Glomerular visceral epithelial cell (primary cell): ENCODE results near the gene GATD1.

Experiments used
- DNase-seq: peaks from one replicate; pipeline ENCODE4 v3.0.0-alpha.2; 2016; ENCODE audit errors: extremely low spot score

Gene GATD1

DNA sequence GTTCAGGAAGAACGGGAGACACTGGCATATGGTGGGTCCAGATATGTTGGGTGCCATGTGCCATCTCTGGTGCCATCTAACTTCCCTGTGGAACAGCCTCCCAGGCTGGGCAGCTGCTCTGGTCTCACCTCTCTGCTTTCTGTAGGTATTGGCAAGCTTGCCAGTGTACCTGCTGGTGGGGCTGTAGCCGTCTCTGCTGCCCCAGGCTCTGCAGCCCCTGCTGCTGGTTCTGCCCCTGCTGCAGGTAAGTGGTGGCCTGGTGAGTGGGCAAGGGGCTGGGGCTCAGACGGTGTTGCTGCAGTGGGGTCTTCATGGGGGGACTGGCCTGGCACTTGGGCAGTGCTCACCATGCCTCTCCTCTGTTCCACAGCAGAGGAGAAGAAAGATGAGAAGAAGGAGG lies 35.1 kb upstream of the GATD1 start:
- no peak for DNase-seq

DNA sequence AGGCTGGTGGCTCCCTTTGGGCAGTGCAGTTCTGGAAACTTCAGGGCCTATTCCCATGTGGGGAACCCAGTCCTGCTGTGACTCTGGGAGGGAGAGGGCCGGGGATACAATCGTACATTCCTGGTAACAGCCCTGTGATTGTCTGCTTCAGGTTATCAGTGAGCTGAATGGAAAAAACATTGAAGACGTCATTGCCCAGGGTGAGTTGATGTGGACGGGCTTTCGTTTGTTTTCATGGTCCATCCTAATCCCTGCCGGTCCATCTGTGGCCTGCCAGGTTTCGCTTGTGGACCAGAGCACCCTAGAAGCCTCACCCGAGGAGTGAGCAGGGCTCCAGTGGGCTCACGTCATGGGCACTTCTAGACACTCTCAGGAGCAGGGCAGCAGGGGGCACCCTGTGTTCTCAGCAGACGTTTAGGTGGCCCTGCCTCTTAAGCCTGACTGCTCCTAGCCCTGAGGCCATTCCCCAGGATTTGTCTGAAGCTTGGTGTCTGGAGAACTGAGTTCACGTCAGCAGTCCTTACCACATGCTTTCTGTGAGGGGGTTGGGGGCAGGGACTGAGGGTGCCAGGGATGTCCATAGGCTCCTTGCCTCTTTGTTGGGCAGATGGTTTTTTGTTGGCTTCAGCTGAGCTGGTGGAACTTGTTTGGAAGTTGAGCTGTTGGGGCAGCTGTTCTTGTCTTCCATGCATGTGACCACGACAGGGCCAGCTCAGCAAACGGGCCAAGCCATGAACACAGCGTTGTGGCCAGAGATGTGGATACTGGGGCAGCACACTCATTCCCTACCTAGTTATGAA lies 34.4 kb upstream of the GATD1 start:
- DNase-seq: no peak

GRCh38 chr11:810040-810567 lies 32.8 kb upstream of the GATD1 start:
- DNase-seq: no peak

DNA sequence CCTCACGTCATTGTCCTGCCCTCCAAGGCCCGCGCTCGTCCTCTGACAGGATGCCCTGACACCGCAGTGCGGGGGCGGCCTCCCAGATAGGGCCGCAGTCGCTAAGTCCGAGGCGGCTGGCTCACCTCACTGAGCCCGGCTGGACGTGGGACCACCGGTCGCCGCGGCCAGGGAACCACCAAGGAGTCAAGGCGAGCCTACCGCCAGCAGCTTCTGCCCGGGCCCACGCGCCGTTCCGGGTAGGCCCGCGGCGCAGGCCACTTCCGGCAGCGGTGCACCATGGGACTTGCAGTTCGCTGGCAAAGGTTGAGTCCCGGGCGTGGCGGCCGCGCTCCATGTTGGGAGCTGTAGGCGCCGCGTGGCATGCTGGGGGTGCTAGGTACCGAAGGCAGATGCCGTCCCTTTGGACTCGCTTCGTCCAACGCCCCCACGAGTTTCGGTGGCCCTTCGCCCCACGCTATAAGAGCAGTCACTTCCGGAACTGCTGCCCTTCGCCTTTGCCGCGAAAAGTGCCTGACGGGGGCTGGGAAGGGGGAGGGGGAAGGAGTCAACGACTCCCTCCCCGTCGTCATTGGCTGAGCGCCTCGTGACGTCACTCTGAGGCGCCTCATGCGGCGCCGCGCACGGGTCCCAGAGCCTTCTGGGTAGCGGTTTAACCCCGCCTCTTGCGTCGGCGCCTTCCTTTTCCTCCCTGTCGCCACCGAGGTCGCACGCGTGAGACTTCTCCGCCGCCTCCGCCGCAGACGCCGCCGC lies 32.2 kb upstream of the GATD1 start, which contains the start of gene RPLP2:
Gene RPLP2, plus strand, starts transcription at position 681 of the 753 bp plus-strand sequence. CDS start 268 bp downstream, outside the sequence.
- peak; percentile 95 for DNase-seq

- DNase-seq: peak; percentile 70
Measured at GRCh38 chr11:808427-809286, 31.4 kb upstream of the GATD1 start.

GRCh38 chr11:804599-804964 lies 27.3 kb upstream of the GATD1 start:
- DNase-seq: no peak

GRCh38 chr11:803770-804598 lies 26.7 kb upstream of the GATD1 start:
- no peak for DNase-seq

DNA sequence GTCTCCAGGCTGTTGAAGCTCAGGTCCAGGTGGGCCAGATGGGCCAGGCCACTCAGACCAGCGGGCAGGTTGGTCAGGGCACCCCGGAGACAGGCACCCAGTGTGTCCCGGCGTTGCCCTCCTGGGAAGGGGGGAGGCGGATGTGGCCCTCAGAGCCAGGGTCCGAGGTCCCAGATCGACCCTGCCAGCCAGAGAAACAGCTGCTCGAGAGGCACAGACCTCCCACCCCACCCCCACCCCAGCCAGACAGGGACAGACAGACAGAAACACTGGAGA lies 26.1 kb upstream of the GATD1 start:
- DNase-seq: no peak

DNA sequence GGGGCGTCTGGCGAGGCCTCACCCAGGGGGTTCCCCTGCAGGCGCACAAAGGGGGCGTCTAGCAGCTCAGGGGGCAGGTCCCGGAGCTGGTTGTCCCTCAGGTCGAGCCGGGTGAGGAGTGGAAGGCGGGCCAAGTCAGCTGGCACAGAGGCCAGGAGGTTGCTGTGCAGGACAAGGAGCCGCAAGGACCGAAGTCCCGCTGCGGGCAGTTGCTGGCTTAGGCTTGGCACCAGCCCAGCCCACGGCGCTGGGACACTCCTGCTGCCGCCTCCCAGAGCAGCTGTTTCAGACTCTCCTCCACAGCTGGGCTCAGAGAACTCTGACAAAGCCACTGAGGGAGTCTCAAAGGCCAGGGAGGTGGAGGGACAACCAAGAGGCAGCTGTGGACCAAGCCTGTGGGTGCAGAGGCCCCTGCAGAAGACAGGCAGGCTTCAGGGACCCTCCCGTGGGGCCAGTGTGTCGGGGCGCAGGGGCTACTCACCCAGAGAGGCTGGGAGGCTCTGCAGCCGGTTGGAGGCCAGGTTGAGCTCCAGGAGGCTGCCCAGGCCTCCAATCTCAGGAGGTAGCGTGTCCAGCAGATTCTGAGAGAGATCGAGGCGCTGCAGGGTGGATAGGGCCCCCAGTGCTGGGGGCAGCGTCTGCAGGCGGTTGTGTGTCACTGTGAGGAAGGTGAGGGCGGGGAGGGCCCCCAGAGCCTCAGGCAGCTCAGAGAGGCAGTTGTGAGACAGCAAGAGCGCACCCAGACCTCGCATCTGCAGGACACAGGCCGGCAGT lies 25.6 kb upstream of the GATD1 start:
- DNase-seq: no peak

GRCh38 chr11:802018-802617 lies 24.8 kb upstream of the GATD1 start:
- DNase-seq: no peak

DNA sequence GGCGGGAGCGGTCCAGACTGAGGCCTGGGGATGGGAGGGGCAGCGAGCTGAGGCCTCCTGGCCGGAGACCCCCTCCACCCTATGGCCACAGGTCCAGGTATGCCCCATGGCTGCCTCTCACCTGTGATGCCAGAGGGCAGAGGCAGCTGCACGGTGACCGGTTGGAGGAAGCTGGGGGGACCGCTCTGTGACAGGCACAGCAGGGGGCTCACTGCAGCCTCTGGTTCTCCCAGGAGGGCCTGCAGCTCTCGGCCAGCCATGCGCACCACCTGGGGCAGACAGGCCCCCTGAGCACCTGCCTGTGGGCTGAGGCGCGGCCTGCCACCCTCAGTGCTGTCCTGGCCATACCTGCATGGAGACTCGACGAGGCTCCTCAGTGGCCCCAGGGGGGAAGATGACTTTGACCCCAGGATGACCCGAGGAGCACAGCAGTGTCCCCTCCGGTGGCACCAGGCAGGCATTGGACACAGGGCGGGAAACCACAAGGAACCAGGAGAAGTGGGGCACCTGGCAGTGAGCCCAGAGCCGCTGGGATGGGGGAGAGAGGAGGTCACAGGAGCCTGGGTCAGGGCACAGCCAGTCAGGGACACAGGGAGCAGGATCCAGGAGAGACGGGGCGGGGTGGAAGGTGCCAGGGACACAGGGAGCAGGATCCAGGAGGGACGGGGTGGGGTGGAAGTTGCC lies 24.0 kb upstream of the GATD1 start:
- no peak for DNase-seq

DNA sequence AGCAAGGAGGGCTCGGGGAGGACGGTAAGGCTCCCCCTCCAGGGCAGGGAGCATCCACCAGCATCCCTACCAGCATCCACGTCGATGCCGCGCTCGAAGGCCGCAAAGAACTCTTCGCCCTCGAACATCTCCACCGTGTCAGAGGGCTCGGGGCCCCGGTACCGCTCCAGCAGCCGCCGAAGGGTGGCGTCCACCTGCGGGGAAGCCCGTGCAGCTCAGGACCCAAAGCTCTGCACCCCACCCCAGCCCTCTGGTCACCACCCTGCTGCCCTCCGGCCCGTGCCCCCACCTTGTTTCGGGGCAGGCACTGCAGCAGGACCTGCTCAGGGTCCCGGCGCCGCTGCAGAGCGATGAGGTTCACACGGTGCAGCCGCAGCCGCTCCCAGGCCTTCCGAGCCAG lies 23.2 kb upstream of the GATD1 start:
- no peak for DNase-seq

DNA sequence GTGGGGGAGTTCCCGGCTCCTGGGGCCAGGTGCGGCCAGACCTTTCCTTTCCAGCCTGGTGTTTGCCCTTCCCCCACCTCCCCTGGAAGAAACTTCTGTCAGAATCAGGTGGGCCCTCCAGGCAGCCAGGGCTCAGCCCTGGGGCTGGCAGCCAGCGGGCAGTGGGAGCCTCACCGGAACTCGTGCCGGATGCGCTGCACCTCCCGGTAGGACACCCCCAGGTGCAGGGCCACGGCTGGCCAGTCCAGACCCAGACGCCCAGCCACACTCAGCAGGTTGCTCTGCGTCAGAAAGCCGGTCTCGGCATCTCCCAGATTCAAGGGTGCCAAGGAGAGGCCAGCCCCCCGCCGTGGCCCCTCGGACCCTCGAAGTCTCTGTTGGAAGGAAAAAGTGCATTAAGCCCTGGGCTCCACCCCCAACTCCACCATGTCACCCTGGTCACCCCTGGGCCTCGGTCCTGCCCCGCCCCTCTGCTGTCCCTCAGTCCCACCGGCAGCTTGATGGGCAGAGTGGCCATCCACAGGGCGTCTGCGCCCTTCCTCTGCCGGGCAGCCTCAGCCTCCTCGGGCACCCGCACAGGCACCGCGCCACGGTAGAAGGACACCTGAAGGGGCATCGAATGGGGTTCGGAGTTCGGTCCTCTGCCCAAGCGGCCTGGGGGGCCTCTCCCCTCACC lies 22.5 kb upstream of the GATD1 start:
- DNase-seq: no peak

- peak; percentile 81 for DNase-seq
Measured at GRCh38 chr11:798093-798713, 20.9 kb upstream of the GATD1 start, which contains the start of gene SLC25A22. Gene SLC25A22 (minus strand): TSS chr11:798281. CDS start chr11:795006, 3,275 bp downstream.

- peak; percentile 75 for DNase-seq
Measured at GRCh38 chr11:797296-798092, 20.2 kb upstream of the GATD1 start.

DNA sequence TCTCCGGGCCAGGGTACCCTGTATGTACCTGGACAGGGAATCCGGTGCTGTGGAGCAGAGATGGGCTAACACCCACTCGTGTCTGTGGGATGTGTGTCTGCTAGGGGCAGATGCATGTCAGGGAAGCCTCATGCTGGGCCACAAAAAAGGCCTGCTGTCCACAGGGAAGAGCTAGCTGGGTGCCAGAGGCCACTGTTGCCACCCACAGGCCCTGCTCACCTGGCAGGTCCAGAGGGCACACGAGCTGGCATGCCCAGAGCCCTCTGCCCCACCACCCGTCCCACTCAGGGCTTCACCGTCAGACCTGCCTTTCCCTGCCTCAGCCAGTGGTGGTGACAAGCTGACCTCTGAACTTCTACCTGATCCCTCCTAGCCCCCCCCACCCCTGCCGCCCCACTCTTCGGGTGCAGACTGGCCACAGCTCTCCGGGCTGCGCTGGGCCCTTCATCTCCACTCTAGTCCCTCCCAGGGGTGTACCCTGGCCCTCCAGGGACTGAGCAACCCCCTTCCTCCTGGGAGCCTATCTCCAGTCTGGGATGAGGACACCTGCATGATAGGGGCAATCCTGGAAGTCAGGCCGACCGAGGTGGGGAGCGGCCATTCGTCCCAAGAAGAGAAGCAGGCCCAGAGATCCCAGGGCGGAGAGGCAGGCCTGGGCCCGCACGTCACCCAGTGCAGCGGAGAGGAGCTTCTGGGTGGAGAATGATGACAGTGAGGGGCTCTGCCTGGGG lies 19.4 kb upstream of the GATD1 start:
- no peak for DNase-seq
